B cell (primary cell): Measurements from ENCODE around the gene LRP1-AS.

Experiments
- EZH2 ChIP-seq: IDR thresholded peaks from 2 replicates; pipeline ENCODE4 v1.6.1; 2012; ENCODE audit warnings: borderline replicate concordance, low read depth, mild to moderate bottlenecking, moderate library complexity, low read length; ENCODE audit not compliant: insufficient read depth, poor library complexity, severe bottlenecking
- TF ChIP-seq, protein P1 (sequence below): fragments of 200-600 bp; IDR thresholded peaks from one replicate; pipeline ENCODE4 v1.8.0; 2022; ENCODE audit warnings: antibody characterized with exemption, mild to moderate bottlenecking

DNA sequence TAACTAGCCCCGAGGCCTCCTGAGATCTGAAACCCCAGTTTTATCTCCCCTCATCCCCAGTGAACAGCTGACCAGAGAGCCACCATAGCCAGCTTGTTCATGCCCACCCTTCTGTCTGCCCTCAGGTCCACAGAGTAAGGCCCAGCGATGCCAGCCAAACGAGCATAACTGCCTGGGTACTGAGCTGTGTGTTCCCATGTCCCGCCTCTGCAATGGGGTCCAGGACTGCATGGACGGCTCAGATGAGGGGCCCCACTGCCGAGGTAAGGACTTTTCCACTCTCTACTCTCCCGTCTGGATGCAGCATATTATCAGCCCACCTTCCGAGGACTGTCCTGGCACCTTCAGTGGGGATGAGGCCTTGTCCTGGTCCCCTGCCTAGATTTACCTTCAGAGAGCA, 6.2 kb downstream of the LRP1-AS start:
- TF ChIP-seq, protein P1, sequence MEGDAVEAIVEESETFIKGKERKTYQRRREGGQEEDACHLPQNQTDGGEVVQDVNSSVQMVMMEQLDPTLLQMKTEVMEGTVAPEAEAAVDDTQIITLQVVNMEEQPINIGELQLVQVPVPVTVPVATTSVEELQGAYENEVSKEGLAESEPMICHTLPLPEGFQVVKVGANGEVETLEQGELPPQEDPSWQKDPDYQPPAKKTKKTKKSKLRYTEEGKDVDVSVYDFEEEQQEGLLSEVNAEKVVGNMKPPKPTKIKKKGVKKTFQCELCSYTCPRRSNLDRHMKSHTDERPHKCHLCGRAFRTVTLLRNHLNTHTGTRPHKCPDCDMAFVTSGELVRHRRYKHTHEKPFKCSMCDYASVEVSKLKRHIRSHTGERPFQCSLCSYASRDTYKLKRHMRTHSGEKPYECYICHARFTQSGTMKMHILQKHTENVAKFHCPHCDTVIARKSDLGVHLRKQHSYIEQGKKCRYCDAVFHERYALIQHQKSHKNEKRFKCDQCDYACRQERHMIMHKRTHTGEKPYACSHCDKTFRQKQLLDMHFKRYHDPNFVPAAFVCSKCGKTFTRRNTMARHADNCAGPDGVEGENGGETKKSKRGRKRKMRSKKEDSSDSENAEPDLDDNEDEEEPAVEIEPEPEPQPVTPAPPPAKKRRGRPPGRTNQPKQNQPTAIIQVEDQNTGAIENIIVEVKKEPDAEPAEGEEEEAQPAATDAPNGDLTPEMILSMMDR = no peak
- TF ChIP-seq EZH2 = no peak
